SH-SY5Y (cell line): ENCODE measurements around the gene RNF186.

Source experiments
- GATA2 ChIP-seq: IDR thresholded peaks from 2 replicates; pipeline ENCODE4 v1.6.1; 2011; ENCODE audit warnings: mild to moderate bottlenecking, low read depth, low read length
- GATA3 ChIP-seq: IDR thresholded peaks from 2 replicates; pipeline ENCODE4 v1.6.1; 2011; ENCODE audit warnings: low read depth, mild to moderate bottlenecking, low read length, moderate library complexity

Gene RNF186

DNA sequence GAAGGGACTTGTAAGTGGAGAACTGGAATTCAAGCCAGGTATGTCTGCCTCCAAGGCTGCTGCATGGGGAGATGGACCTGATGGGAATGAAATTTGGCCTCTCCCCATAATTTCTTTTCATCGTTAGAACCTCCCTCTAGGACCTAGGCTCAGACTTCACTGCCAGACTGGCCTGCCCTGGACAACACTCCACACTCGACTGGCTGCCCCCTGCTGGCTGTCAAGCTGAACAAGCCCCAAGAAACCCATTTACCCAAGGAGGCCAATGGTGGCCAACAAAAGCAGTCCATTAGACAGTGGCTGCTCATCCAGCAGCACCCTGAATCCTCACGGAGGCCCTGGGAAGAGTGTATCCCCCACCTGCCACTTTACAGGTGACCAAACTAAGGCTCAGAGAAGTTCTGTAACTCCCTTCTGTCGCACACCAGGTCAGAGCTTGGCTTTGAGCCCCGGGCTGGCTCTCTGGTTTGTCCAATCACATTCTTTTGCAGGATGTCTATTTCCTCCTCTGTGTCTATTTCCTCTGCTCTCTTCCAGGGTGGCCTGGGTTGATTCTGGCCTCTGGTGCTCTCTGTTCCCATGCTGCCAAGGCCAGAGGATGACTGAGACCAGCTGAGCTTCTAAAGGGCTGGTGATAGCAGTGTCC is 3.8 kb downstream of the RNF186 start:
- TF ChIP-seq GATA2 (no peak), GATA3 (no peak)

DNA sequence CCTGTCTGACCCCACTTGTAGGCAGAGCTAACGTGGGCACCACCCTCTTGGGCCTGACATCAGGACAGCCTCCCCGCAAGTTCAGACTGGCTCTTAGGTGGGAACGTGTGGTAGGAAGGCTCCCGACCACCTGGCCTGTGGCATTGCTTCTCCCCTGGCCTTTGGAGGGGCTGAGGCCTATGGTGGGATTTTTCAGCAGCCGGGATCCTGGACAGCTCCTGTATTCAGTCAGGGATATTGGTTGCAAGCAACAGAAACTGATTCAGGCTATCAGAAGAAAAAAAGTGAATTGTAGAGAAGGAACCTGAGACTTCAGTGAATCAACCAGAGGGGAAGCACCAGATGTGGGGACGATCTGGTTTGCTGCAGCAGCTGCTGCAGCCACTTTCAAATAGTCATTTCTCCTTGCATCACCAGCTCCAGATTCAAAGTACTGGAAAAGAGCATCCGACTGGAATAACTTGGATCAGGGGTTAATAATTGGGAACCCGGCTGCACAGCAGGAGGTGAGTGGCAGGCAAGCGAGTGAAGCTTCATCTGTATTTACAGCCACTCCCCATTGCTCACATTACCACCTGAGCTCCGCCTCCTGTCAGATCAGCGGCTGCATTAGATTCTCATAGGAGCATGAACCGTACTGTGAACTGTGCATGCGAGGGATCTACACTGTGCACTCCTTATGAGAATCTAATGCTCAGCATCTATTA is 5.9 kb downstream of the RNF186 start:
- TF ChIP-seq GATA2 = no peak
- no peak for TF ChIP-seq GATA3

DNA sequence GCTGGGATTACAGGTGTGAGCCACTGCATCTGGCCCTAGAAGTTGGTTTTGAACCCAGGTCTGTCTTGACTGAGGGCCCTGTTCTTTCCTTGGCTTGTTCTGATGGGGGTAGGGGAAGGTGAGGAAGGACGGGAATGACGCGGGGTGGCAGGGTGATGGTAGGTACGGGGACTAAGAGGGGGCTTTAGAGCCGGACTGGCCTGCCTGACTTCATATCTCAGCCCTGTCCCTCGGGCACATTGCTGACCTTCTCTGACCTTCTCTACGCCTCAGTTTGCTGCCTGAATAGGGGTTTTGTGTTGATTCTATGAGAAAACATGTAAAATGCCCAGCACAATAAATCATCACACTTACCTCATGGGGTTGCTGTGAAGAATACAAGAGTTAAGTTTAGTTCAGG is 6.7 kb downstream of the RNF186 start:
- TF ChIP-seq GATA3 (no peak), GATA2 (no peak)

DNA sequence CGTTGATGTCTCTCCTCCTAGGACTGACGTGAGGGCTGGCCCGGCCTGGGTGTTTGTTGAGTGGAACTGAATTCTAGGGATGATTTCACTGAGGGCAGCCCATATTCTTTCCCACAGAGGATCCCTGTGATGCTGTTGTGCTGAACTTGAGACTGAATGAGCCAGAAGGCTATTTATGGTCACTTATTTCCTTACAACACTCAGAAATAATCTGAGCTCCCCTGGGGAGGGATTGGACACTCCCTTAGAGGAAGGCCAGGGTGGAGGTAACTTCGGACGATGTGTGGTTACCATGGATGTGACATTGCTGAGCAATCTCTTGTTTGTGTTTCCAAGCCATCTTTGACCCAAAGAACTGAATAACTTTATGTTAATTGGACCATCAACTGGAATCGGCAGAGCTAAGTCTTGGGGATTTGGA is 10.2 kb downstream of the RNF186 start:
- TF ChIP-seq GATA3 (no peak), GATA2 (no peak)

DNA sequence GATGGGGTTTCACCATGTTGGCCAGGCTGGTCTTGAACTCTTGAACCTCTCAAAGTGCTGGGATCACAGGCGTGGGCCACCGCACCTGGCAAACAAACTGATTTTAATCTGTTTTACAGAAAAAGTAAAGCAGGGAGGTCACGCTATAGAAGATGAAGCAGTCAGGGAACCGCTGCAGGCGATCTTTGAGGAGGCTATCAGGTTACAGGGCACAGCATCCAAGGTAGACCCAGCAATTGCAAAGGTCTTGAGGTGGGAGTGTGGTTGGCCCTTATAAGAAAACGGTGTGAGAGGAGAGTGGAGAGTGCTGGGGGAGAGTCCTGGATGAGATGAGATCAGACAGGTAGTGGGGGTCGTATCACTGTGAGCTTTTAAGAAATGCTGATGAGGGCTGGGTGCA is 12.8 kb downstream of the RNF186 start:
- TF ChIP-seq GATA3 (no peak), GATA2 (no peak)

DNA sequence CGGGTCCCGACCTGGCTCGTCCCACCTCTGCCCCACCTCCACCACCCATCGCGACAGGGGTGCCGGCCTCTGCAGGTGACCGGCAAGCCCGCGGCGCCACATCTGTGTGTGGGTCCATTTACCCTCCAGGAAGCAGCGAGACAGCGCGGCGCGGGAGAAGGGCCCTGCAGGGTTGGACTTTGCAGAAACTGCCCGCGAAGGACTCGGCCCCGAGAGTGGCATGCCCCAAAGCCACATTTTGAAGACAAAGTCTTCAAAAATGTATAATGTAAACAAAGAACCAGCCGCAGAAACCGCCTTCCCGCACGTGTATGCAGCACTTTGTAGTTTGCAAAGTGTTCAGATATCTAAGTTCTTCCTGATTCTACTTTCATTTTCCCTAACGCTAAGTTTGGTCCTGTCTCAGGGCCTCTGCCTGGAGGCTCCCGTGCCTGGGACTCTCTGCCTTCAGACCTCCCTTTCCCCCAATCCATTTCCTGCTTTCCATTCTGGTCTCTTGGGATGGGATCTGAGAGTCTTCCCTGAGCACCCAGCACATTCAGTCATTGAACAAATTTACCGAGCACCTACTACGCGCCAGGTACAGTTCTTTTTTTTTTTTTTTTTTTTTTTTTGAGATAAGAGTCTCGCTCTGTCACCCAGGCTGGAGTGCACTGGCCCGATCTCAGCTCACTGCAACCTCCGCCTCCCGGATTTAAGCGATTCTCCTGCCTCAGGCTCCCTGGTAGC is 14.8 kb downstream of the RNF186 start:
- no peak for TF ChIP-seq GATA3

DNA sequence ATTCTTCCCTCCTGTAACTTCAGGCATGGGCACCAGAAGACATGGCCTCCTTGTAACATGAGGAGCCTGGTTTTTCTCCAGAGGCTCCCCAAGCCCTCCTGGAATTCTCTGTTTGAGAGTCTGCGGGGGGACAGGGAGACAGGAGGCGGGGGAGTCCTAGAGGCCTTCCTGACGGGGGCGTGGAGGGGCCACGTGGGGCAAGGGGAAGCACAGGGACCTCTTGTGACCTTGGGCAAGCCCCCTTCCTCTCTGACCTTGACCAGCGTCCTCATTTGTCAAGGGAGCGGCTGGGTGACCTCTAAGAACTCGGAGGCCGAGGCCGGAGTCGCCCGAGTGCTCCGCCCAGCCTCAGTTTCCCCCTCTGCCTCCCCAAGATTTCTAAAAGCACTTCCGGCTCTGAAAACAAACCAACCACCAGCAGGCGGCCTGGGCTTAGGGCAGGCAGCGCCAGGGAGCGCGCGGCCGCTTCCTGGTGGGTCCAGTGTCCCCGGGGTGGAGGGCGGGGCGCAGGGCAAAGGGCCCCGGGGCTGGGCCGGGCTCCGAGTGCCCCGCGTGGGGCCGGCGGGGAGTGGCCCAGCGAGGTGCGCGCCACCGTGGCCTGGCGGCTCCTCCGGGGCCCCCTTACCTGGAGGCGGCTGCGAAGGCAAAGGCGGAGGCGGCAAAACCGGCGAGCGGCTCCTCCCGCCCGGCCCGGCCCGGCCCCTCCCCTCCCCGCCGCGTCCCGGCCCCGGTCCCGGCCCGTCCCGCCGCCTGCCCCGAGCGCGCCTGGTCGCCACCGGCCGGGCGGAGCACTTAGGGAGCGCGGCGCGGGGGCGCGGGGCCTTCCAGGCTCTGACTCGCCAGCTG is 15.6 kb downstream of the RNF186 start, which contains the start of gene TMCO4:
Gene TMCO4 (minus strand): TSS at position 687 of the 846 bp plus-strand sequence. CDS start 19,158 bp downstream, outside the sequence.
- TF ChIP-seq GATA3 (no peak), GATA2 (no peak)

DNA sequence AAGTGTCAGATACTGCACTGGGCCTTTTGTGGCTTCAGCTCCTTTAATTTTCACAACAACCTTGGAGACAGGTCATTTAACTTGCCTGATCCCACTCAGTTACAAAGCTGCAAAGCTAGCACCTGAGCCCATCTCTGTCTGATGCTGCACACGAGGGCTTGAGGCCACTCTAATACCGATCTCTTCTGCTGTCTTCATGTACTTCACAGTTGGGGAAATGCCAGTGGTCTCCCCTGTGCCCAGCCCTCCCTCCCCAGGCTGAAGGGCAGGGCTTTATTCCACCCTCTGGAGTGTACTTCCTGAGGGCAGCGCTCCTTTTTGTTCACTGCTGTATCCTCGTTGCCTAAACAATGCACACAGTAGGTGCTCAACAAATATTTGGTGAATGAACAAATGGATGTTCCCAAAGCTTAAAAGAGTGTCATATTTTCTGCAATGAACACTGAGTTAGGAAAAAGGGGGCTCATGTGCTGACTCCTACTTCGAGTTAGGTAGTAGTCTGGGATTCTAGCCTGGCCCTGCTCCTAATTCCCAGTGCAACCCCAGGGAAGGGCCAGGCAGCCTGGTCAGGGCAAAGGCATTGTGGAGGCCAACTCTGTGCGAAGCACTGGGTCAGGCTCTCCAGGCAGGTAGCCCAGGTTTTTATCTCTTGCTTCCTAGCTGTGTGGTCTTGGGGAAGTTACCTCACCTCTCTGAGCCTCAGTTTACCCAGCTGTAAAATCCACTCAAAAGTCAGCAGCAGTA is 16.4 kb downstream of the RNF186 start:
- no peak for TF ChIP-seq GATA3
- TF ChIP-seq GATA2 = no peak

DNA sequence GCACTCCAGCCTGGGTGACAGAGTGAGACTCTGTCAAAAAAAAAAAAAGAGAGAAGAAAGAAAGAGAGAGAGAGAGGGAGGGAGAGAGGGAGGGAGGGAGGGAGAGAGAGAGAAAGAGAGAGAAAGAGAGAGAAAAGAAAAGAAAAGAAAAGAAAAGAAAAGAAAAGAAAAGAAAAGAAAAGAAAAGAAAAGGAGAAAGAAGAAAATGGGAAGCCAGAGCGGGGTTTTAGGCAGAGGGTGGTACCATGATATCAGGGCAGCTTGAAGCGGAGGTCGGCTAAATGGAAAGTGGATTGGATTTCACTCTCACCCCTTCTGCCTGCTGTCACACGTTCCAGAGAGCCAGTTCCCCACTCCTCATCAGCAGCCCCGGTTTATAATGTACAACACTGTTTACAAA is 17.3 kb downstream of the RNF186 start:
- TF ChIP-seq GATA3 (no peak), GATA2 (no peak)

DNA sequence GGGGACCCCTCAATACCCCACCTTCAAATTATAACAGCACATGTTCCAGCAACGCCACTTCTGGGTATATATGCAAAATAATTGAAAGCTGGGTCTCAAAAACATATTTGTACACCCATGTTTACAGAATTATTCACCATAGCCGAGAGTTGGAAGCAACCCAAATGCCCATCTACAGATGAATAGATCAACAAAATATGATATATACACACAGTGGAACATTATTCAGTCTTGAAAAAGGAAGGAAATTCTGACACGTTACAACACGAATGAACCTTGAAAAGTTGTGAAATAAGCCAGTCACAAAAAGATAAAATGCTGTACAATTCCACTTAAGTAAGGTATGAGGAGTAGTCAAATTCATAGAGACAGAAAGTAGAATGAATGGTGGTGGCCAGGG is 20.5 kb downstream of the RNF186 start:
- TF ChIP-seq GATA2 = no peak
- no peak for TF ChIP-seq GATA3

DNA sequence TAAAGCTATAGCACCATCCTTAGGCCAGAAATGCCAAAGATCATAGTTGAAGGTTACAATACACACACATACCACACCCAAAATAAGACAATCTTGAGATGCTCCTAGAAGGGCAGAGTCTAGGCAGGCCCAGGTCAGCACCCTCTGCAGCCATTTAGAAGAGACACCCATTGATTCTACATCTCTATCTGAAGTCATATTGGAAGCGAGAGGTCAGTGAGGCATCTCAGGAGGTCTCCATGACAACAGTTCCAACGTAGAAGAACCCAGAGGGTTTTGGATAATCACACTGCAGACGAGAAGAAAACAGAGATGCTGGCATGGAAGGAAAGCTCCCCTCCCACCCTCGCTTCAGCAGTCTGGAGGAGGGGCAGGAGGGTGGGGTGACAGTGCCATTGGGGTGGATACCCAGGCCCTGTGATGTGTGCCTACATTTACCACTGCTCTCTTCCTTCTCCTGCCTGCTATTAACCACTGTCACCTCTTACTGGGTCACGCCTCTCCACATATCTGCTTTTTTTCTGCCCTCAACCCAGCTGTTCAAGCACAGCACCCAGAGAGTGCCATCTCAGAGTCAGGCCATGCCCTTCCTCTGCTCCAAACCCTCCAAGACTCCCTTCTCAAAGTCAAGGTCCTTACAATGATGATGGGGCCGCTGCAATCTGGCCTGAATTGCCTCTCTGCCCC is 21.6 kb downstream of the RNF186 start:
- TF ChIP-seq GATA2 = no peak
- no peak for TF ChIP-seq GATA3

DNA sequence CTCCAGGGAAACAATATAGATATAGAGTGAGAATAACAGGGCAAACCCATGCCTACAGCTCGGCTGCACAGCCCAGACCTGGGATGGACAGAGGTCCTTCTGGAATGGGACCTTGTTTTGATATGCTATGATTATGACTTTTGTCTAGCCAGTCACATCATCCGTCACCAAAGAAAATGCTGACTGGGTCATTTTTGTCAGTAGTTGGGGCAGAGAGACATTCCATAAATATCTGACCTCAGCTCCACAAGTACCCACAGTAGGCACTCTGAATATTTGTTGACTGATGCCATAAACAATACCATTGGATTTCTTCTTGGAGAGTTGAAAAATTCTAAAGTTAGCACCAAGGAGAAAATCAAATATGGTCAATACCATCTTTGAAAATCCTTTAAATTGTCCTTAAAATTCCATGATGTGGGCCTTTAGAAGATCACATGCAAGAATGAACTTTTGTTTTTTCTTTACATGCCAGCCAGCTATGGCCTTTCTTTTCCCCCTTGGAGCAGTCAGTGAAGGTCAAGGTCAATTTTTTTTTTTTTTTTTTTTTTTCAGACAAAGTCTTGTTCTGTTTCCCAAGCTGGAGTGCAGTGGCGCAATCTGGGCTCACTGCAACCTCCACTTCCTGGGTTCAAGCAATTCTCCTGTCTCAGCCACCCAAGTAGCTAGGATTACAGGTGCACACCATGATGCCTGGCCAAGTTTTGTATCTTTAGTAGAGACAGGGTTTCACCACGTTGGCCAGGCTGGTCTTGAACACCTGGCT is 22.7 kb downstream of the RNF186 start:
- TF ChIP-seq GATA3 = no peak
- TF ChIP-seq GATA2 = no peak
